HL-60 (cell line): ENCODE data around the gene AGAP1.

Source experiments
- POLR2AphosphoS5 ChIP-seq: IDR thresholded peaks from 2 replicates; pipeline ENCODE4 v1.6.1; 2012; ENCODE audit warnings: low read depth
- TF ChIP-seq, protein P1 (sequence below): IDR thresholded peaks from one replicate; pipeline ENCODE4 v1.5.1; 2011; ENCODE audit warnings: low read length, control low read depth, inconsistent platforms; ENCODE audit not compliant: insufficient read depth

DNA sequence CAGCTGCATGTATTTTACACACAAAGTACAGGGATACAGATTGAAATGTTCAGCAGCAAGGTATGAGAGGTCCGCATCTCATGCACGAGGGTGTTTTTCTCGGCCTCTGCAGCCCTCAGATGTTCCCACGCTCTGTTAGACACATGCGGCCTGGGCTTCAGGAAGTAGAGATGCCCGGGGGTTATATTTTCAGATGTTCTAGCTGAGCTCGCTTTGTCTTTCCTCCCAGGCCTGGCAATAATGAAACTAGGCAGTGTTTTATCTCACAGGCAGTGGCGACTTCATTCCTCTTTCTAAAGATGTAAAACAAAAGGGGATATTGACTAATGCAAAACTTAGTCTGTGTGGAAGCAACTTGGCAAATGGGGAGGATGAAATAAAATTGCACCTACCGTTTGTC, 483.6 kb downstream of the AGAP1 start:
- TF ChIP-seq, protein P1, sequence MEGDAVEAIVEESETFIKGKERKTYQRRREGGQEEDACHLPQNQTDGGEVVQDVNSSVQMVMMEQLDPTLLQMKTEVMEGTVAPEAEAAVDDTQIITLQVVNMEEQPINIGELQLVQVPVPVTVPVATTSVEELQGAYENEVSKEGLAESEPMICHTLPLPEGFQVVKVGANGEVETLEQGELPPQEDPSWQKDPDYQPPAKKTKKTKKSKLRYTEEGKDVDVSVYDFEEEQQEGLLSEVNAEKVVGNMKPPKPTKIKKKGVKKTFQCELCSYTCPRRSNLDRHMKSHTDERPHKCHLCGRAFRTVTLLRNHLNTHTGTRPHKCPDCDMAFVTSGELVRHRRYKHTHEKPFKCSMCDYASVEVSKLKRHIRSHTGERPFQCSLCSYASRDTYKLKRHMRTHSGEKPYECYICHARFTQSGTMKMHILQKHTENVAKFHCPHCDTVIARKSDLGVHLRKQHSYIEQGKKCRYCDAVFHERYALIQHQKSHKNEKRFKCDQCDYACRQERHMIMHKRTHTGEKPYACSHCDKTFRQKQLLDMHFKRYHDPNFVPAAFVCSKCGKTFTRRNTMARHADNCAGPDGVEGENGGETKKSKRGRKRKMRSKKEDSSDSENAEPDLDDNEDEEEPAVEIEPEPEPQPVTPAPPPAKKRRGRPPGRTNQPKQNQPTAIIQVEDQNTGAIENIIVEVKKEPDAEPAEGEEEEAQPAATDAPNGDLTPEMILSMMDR = no peak
- no peak for TF ChIP-seq POLR2AphosphoS5
